Measurements from ENCODE around the gene MFSD11. TPM values are rescaled to one million over a fixed set of nuclear protein-coding genes. Genes with fewer than 3 reads are reported as not detected.

Gene MFSD11
- polyA plus RNA-seq (2013, experiment 1 of 2), result 11.3 TPM
- 12.1 TPM for polyA plus RNA-seq (2013, experiment 2 of 2)

DNA sequence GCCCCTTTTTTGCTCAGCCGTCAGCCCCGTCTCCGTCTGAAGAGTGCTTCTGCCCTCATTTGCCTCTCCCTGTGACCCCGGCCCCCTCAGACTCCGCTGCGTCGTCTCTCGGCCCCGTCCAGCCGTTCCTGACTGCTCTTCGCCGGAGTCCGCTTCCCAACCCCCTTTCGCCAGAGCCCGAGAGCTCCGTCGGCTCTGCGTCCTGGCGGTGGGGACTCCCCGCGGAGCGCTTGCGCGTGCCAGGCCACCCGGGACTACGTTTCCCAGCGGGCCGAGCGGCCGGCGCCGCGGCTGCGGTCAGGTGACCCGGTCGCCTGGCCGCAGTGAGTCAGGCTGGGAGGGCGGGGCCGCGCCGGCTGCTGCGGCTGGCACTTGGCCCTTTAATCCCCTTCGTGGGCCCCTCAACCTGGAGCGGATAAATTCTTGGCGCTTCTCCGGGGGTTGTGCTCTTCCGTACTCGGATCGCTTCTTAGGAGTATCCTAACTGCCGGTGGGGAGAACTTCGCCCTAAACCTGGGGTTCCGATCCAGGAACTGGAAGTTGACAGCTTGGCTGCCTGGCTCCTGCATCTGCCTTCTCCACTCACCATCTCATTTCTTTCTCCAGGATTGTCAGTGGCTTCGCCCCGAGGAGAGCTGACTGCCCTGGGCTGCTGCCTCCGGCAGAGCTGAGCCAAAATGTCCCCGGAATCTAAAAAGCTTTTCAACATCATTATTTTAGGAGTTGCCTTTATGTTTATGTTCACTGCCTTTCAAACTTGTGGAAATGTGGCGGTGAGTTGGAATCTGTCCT, at the start of gene MFSD11:
TSS of gene MFSD11 (plus strand) at position 444 of the 792 bp plus-strand sequence. CDS start at position 678, 234 bp downstream.
- Histone ChIP-seq H2AFZ (ENCODE audit: low read length) (peak within 1 kb of the TSS; percentile 86), H2BK120ac (ENCODE audit: low read depth, low read length) (peak within 1 kb of the TSS; percentile 51), H3K4ac (ENCODE audit: low read length) (peak within 1 kb of the TSS; percentile 100), H2BK12ac (ENCODE audit: low read length) (peak within 1 kb of the TSS; percentile 80), H2BK15ac (ENCODE audit: low read length) (peak within 1 kb of the TSS; percentile 97), H3K9me3 (replicated peaks in 1 of 2; ENCODE audit: control insufficient read depth in 2 of 2, insufficient read depth in 1 of 2, low read depth in 1 of 2, low read length in 2 of 2) (no peaks in the 10 kb centered on the region), H3K14ac (ENCODE audit: low read length) (peak within 1 kb of the TSS; percentile 99), H3K4me3 (ENCODE audit: low read length in 2 of 2) (peak within 1 kb of the TSS; percentile 89 to 100), H4K91ac (ENCODE audit: low read depth, low read length, poor library complexity) (peak within 1 kb of the TSS; percentile 92), H3K23ac (ENCODE audit: low read depth, low read length, poor library complexity) (peak within 1 kb of the TSS; percentile 100), H3K36me3 (replicated peaks in 1 of 2; ENCODE audit: control insufficient read depth in 2 of 2, insufficient read depth in 2 of 2, low read length in 2 of 2) (peaks cover 15 to 53% of the 10 kb centered on the region in 2 donors), H4K8ac (ENCODE audit: low read depth, low read length) (peak within 1 kb of the TSS; percentile 98), H3K27me3 (ENCODE audit: control insufficient read depth in 3 of 3, insufficient read depth in 3 of 3, low read depth in 1 of 3, low read length in 3 of 3) (no peaks in the 10 kb centered on the region), H3K4me1 (ENCODE audit: control insufficient read depth in 2 of 2, insufficient read depth in 1 of 2, low read depth in 1 of 2, low read length in 2 of 2) (peaks cover 8 to 29% of the 10 kb centered on the region in 2 donors), H3K18ac (ENCODE audit: low read length) (peak within 1 kb of the TSS; percentile 100), H2BK5ac (ENCODE audit: low read length) (peak within 1 kb of the TSS; percentile 96), H3K9ac (ENCODE audit: low read depth, low read length, poor library complexity) (peak within 1 kb of the TSS; percentile 100), H3K4me2 (ENCODE audit: insufficient read depth, low read length, poor library complexity, severe bottlenecking) (peak within 1 kb of the TSS; percentile 69), H3K27ac (replicated peaks; ENCODE audit: low read length) (peak within 1 kb of the TSS; percentile 99), H2AK5ac (ENCODE audit: low read depth, low read length) (peak within 1 kb of the TSS; percentile 100), H3K79me1 (ENCODE audit: low read depth, low read length) (peaks cover 5% of the 10 kb centered on the region)
- no CpG with 5 or more reads among the region's 57 CpGs for WGBS, 2 donors (ENCODE audit: extremely low coverage in 2 of 2, insufficient read length in 2 of 2, insufficient replicate concordance in 1 of 2)
- peak; percentile 96 for DNase-seq (ENCODE audit: low spot score)

DNA sequence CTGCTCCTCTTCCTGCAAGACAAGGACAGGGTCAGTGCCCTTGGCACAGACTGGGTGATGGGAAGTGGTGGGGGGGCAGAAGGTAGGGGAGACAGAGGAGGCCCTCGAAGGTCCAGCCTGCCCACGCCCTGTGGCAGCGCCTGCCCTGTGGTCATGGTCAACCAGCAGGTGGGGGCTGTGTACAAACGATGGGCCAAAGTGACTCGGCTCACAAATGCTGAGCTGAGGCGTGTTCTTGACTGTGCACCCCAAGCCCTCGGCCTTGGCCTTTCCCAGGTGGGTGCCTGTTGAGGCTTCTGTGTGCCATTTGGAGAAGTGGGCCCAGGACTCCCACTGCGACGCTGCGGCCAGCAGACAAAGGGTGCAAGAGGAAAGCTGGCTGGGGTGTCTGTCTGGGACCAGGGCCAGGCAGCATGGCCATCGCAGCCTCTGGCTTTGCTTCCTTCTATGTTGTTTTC, 49.7 kb upstream of the MFSD11 start:
- Histone ChIP-seq H3K23ac (ENCODE audit: low read depth, low read length, poor library complexity) (no peak overlapping the region), H3K79me1 (ENCODE audit: low read depth, low read length) (peaks cover 2% of the 10 kb centered on the region), H4K91ac (ENCODE audit: low read depth, low read length, poor library complexity) (no peak overlapping the region), H2BK120ac (ENCODE audit: low read depth, low read length) (no peak overlapping the region), H3K9me3 (replicated peaks in 1 of 2; ENCODE audit: control insufficient read depth in 2 of 2, insufficient read depth in 1 of 2, low read depth in 1 of 2, low read length in 2 of 2) (no peaks in the 10 kb centered on the region), H4K8ac (ENCODE audit: low read depth, low read length) (peak overlapping the region; percentile 23), H3K14ac (ENCODE audit: low read length) (no peak overlapping the region), H3K27me3 (ENCODE audit: control insufficient read depth in 3 of 3, insufficient read depth in 3 of 3, low read depth in 1 of 3, low read length in 3 of 3) (no peaks in the 10 kb centered on the region), H3K36me3 (replicated peaks in 1 of 2; ENCODE audit: control insufficient read depth in 2 of 2, insufficient read depth in 2 of 2, low read length in 2 of 2) (peaks cover 0 to 2% of the 10 kb centered on the region in 2 donors), H3K18ac (ENCODE audit: low read length) (no peak overlapping the region), H2AK5ac (ENCODE audit: low read depth, low read length) (peak overlapping the region; percentile 64), H2AFZ (ENCODE audit: low read length) (no peak overlapping the region), H3K4me1 (ENCODE audit: control insufficient read depth in 2 of 2, insufficient read depth in 1 of 2, low read depth in 1 of 2, low read length in 2 of 2) (peaks cover 18 to 20% of the 10 kb centered on the region in 2 donors), H2BK5ac (ENCODE audit: low read length) (no peak overlapping the region), H3K27ac (replicated peaks; ENCODE audit: low read length) (no peak overlapping the region), H3K4me2 (ENCODE audit: insufficient read depth, low read length, poor library complexity, severe bottlenecking) (no peak overlapping the region), H3K4ac (ENCODE audit: low read length) (no peak overlapping the region), H3K4me3 (ENCODE audit: low read length in 2 of 2) (no peak overlapping the region), H2BK12ac (ENCODE audit: low read length) (peak overlapping the region; percentile 16), H2BK15ac (ENCODE audit: low read length) (no peak overlapping the region), H3K9ac (ENCODE audit: low read depth, low read length, poor library complexity) (no peak overlapping the region)
- DNase-seq (ENCODE audit: low spot score), result no peak
- WGBS, 2 donors (ENCODE audit: extremely low coverage in 2 of 2, insufficient read length in 2 of 2, insufficient replicate concordance in 1 of 2), result no CpG with 5 or more reads among the region's 11 CpGs

DNA sequence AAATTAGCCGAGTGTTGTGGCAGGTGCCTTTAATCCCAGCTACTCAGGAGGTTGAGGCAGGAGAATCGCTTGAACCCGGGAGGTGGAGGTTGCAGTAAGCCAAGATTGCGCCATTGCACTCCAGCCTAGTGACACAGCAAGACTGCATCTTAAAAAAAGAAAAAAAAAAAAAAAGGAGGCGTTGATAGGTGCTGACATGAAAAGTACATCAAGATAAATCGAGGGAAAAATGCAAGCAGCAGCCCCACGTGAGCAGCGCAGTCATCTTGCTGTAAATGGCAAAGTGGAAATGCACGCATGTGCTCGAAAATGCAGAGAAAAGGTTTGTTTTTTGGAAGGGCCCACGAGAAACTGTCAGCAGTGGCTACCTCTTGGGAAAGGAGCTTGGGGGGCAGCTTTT, 48.1 kb upstream of the MFSD11 start:
- Histone ChIP-seq H3K4me3 (ENCODE audit: low read length in 2 of 2) (no peak overlapping the region), H3K4me2 (ENCODE audit: insufficient read depth, low read length, poor library complexity, severe bottlenecking) (no peak overlapping the region)
- no CpG with 5 or more reads among the region's 11 CpGs for WGBS, 2 donors (ENCODE audit: extremely low coverage in 2 of 2, insufficient read length in 2 of 2, insufficient replicate concordance in 1 of 2)

DNA sequence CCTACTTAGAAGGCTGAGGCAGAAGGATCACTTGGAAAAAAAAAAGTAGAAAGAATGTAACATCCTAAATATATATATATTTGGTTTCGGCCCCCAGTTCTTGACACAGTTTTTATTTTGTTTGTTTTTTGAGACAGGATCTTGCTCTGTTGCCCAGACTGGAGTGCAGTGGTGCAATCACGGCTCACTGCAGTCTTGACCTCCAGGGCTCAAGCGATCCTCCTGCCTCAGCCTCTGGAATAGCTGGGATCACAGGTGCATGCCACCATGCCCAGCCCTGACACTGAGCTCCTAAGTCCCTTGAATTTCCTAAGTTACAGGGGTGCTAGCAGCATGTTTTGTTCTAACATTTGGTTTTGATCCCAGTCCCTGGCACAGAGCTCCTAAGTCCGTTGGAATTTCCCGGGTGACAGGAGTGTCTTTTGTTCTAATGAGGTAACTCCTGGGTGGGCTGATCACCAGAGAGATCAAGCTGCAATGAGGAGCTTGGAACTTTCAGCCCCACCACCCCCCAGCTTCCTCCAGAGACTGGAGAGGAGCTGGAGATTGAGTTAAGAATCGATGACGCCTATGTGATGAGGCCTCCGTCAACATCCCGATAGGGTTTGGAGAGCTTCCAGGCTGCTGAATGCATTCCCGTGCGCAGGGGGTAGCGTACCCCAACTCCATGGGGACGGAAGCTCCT, 47.2 kb upstream of the MFSD11 start:
- Histone ChIP-seq H2BK15ac (ENCODE audit: low read length) (peak overlapping the region; percentile 12), H3K4me1 (ENCODE audit: control insufficient read depth in 2 of 2, insufficient read depth in 1 of 2, low read depth in 1 of 2, low read length in 2 of 2) (peaks cover 15 to 19% of the 10 kb centered on the region in 2 donors), H3K36me3 (replicated peaks in 1 of 2; ENCODE audit: control insufficient read depth in 2 of 2, insufficient read depth in 2 of 2, low read length in 2 of 2) (no peaks in the 10 kb centered on the region), H3K23ac (ENCODE audit: low read depth, low read length, poor library complexity) (no peak overlapping the region), H3K18ac (ENCODE audit: low read length) (no peak overlapping the region), H3K27ac (replicated peaks; ENCODE audit: low read length) (no peak overlapping the region), H3K9me3 (replicated peaks in 1 of 2; ENCODE audit: control insufficient read depth in 2 of 2, insufficient read depth in 1 of 2, low read depth in 1 of 2, low read length in 2 of 2) (no peaks in the 10 kb centered on the region), H4K8ac (ENCODE audit: low read depth, low read length) (no peak overlapping the region), H2AFZ (ENCODE audit: low read length) (no peak overlapping the region), H3K4me2 (ENCODE audit: insufficient read depth, low read length, poor library complexity, severe bottlenecking) (no peak overlapping the region), H3K9ac (ENCODE audit: low read depth, low read length, poor library complexity) (no peak overlapping the region), H4K91ac (ENCODE audit: low read depth, low read length, poor library complexity) (no peak overlapping the region), H2BK120ac (ENCODE audit: low read depth, low read length) (no peak overlapping the region), H3K79me1 (ENCODE audit: low read depth, low read length) (peaks cover 2% of the 10 kb centered on the region), H2AK5ac (ENCODE audit: low read depth, low read length) (peak overlapping the region; percentile 21), H3K14ac (ENCODE audit: low read length) (no peak overlapping the region), H2BK5ac (ENCODE audit: low read length) (no peak overlapping the region), H3K27me3 (ENCODE audit: control insufficient read depth in 3 of 3, insufficient read depth in 3 of 3, low read depth in 1 of 3, low read length in 3 of 3) (no peaks in the 10 kb centered on the region), H2BK12ac (ENCODE audit: low read length) (no peak overlapping the region), H3K4ac (ENCODE audit: low read length) (no peak overlapping the region), H3K4me3 (ENCODE audit: low read length in 2 of 2) (no peak overlapping the region)
- no peak for DNase-seq (ENCODE audit: low spot score)
- no CpG with 5 or more reads among the region's 13 CpGs for WGBS, 2 donors (ENCODE audit: extremely low coverage in 2 of 2, insufficient read length in 2 of 2, insufficient replicate concordance in 1 of 2)

More for the DNA sequence above, 48.1 kb upstream of the MFSD11 start:
- no peak for DNase-seq (ENCODE audit: low spot score)
- Histone ChIP-seq H4K91ac (ENCODE audit: low read depth, low read length, poor library complexity) (no peak overlapping the region), H2BK15ac (ENCODE audit: low read length) (no peak overlapping the region), H4K8ac (ENCODE audit: low read depth, low read length) (no peak overlapping the region), H2BK5ac (ENCODE audit: low read length) (no peak overlapping the region), H2BK12ac (ENCODE audit: low read length) (no peak overlapping the region), H3K4me1 (ENCODE audit: control insufficient read depth in 2 of 2, insufficient read depth in 1 of 2, low read depth in 1 of 2, low read length in 2 of 2) (peaks cover 13 to 15% of the 10 kb centered on the region in 2 donors), H3K9me3 (replicated peaks in 1 of 2; ENCODE audit: control insufficient read depth in 2 of 2, insufficient read depth in 1 of 2, low read depth in 1 of 2, low read length in 2 of 2) (no peaks in the 10 kb centered on the region), H3K14ac (ENCODE audit: low read length) (no peak overlapping the region), H2BK120ac (ENCODE audit: low read depth, low read length) (no peak overlapping the region), H3K9ac (ENCODE audit: low read depth, low read length, poor library complexity) (no peak overlapping the region), H3K27ac (replicated peaks; ENCODE audit: low read length) (no peak overlapping the region), H3K27me3 (ENCODE audit: control insufficient read depth in 3 of 3, insufficient read depth in 3 of 3, low read depth in 1 of 3, low read length in 3 of 3) (no peaks in the 10 kb centered on the region), H3K18ac (ENCODE audit: low read length) (no peak overlapping the region), H2AFZ (ENCODE audit: low read length) (no peak overlapping the region), H2AK5ac (ENCODE audit: low read depth, low read length) (no peak overlapping the region), H3K79me1 (ENCODE audit: low read depth, low read length) (peaks cover 2% of the 10 kb centered on the region), H3K4ac (ENCODE audit: low read length) (no peak overlapping the region), H3K36me3 (replicated peaks in 1 of 2; ENCODE audit: control insufficient read depth in 2 of 2, insufficient read depth in 2 of 2, low read length in 2 of 2) (no peaks in the 10 kb centered on the region), H3K23ac (ENCODE audit: low read depth, low read length, poor library complexity) (no peak overlapping the region)
